SK-N-MC (cell line): ENCODE data around the gene VPS35L.

Experiments used
- EZH2 ChIP-seq: fragments of 200-600 bp; sonication (generic); IDR thresholded peaks from one replicate; pipeline ENCODE4 v1.6.1; 2017; ENCODE audit warnings: antibody characterized with exemption
- POLR2AphosphoS5 ChIP-seq: IDR thresholded peaks from 2 replicates; pipeline ENCODE4 v1.6.1; 2012; ENCODE audit warnings: mild to moderate bottlenecking, low read depth, low read length, borderline replicate concordance

- TF ChIP-seq EZH2 (no peak), POLR2AphosphoS5 (no peak)
These were observed 26.8 kb upstream of the VPS35L start for GRCh38 chr16:19528666-19529065.
